C4-2B (cell line): ENCODE measurements around the gene TMEM135.

Source experiments
- CTCF ChIP-seq: fragments of 450-650 bp; conservative IDR thresholded peaks from 2 replicates; pipeline ENCODE4 v1.5.1; 2017; ENCODE audit warnings: mild to moderate bottlenecking
- ZFX ChIP-seq: fragments of 450-650 bp; IDR thresholded peaks from 2 replicates; pipeline ENCODE4 v1.6.1; 2017

- TF ChIP-seq CTCF, result no peak
- TF ChIP-seq ZFX, result no peak
Observed at GRCh38 chr11:87219266-87219665, 181.5 kb downstream of the TMEM135 start.
